ENCODE measurements around the gene SUCNR1. TPM values are rescaled to one million over a fixed set of nuclear protein-coding genes. Genes with fewer than 3 reads are reported as not detected.

The SUCNR1 gene
- total RNA-seq, 4 donors from 2014 or later = 0.60 to 0.87 (median 0.84) TPM; not detected in 1

DNA sequence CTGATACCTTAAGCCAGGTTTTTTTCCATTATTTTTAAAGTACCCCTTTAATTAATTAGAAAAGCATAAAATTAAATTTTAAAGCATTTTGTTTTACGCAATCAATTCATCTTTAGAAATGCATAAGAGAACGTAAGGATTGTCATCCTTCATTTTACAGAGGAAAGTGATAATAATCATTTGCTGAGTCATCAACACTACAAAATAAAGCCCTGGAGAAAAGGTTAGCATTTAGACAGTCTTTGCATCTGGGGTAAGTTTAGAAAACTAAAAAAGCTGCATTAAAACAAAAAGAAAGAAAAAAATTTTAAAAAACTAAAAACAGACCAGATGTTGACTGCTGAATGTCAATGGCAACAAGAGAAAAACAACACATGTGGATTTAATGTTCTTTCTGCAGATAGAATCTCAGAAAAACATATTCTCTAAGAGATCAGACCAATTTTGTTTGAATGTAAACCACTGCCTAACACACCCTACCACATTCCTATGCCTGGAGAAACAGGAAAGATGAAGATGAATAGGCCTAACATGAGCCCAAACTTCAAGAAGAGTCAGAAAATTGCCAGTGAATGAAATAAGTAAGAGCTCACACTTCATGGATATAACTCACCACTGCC, 59.9 kb downstream of the SUCNR1 start:
- peaks cover 0 to 3% (median 0%) of the 10 kb centered on the region in 4 donors for H3K4me1 ChIP-seq
- H3K27me3 ChIP-seq = no peaks in the 10 kb centered on the region
- WGBS, 2 donors = 82 to 84% methylated on average over 2 of the region's 2 CpGs
- no peak overlapping the region for H3K4me3 ChIP-seq
- no peak for DNase-seq (ENCODE audit: low spot score in 2 of 2)
- H3K9me3 ChIP-seq = no peaks in the 10 kb centered on the region
- TF ChIP-seq EP300 (IDR thresholded peaks at IDR 0.05) (no peak), POLR2A (IDR thresholded peaks at IDR 0.05) (no peak)
- TF ChIP-seq, protein P1, sequence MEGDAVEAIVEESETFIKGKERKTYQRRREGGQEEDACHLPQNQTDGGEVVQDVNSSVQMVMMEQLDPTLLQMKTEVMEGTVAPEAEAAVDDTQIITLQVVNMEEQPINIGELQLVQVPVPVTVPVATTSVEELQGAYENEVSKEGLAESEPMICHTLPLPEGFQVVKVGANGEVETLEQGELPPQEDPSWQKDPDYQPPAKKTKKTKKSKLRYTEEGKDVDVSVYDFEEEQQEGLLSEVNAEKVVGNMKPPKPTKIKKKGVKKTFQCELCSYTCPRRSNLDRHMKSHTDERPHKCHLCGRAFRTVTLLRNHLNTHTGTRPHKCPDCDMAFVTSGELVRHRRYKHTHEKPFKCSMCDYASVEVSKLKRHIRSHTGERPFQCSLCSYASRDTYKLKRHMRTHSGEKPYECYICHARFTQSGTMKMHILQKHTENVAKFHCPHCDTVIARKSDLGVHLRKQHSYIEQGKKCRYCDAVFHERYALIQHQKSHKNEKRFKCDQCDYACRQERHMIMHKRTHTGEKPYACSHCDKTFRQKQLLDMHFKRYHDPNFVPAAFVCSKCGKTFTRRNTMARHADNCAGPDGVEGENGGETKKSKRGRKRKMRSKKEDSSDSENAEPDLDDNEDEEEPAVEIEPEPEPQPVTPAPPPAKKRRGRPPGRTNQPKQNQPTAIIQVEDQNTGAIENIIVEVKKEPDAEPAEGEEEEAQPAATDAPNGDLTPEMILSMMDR (IDR thresholded peaks at IDR 0.05) = no peak
- no peak overlapping the region for H3K27ac ChIP-seq
- no peaks in the 10 kb centered on the region for H3K36me3 ChIP-seq

Other genes with a start within 250 kb of the SUCNR1 start
- gene AADACL2, start 139.7 kb upstream of the SUCNR1 start, total RNA-seq = under 1 TPM in 1 of 4 donors, not detected in 3; 0.21 TPM
- gene AADAC, start 59.5 kb upstream of the SUCNR1 start, total RNA-seq = not detected